KOPT-K1 (cell line): ENCODE data around the gene ADSS2.
A peak's percentile ranks its signal among the peaks of the same experiment; 100 is the strongest.
"Not testable (repeated sequence)": the region's sequence is repeated elsewhere in the genome, so short reads cannot be mapped to it uniquely, and the experiment has no call there.

ENCODE experiments used
- H3K27ac ChIP-seq: fragments of 200-600 bp; sonication (generic); 2 replicates; pipeline ENCODE4 v1.5.1; 2016; ENCODE audit warnings: antibody characterized with exemption, mild to moderate bottlenecking, low read depth, low read length; ENCODE audit not compliant: poor library complexity, severe bottlenecking
- H3K36me3 ChIP-seq: fragments of 200-600 bp; sonication (generic); 2 replicates; pipeline ENCODE4 v1.5.1; 2017; ENCODE audit warnings: antibody characterized with exemption, mild to moderate bottlenecking, low read length, moderate library complexity; ENCODE audit not compliant: insufficient read depth
- H3K9me3 ChIP-seq: fragments of 200-600 bp; sonication (generic); 2 replicates; pipeline ENCODE4 v1.5.1; 2017; ENCODE audit warnings: antibody characterized with exemption, low read length, mild to moderate bottlenecking; ENCODE audit not compliant: insufficient read depth, poor library complexity, severe bottlenecking

The ADSS2 gene

DNA sequence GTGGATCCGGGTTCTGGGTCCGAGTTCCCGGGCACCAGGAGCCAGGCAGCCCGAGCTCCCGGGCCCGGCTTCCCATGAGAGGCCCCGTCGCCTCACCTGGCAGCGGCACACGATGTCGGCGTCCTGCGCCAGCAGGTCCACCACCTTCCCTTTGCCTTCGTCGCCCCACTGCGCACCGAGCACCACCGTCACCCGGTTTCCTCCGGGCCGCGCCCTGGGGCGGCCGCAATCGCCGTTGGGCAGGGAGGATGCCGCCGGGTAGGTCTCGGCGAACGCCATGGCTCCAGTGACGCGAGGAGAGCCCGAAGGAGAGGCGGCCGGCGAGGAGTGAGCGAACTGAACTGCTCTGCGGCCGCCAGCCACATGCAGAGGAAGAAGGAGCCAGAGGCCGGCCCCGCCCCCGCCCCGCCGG, at the start of gene ADSS2:
Gene ADSS2, minus strand, starts transcription at position 371 of the 412 bp plus-strand sequence. Its CDS starts 92 bp downstream, at position 279.
- H3K27ac ChIP-seq, result peak within 1 kb of the TSS; percentile 96
- H3K36me3 ChIP-seq, result peaks cover 35% of the 10 kb centered on the region
- H3K9me3 ChIP-seq, result no peaks in the 10 kb centered on the region

DNA sequence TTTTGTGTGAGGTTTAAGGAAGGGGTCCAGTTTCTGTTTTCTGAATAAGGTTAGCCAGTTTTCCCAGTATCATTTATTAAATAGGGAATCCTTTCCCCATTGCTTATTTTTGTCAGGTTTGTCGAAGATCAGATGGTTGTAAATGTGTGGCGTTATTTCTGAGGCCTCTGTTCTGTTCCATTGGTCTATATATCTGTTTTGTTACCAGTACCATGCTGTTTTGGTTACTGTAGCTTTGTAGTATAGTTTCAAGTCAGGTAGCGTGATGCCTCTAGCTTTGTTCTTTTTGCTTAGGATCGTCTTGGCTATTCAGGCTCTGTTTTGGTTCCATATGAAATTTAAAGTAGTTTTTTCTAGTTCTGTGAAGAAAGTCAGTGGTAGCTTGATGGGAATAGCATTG, 48.8 kb upstream of the ADSS2 start:
- H3K9me3 ChIP-seq, H3K27ac ChIP-seq, H3K36me3 ChIP-seq: not testable (repeated sequence)

- not testable (repeated sequence) for H3K9me3 ChIP-seq, H3K27ac ChIP-seq, H3K36me3 ChIP-seq
Observed at GRCh38 chr1:244499484-244499883, 47.8 kb upstream of the ADSS2 start.

GRCh38 chr1:244497805-244498204, 46.1 kb upstream of the ADSS2 start:
- no peak overlapping the region for H3K27ac ChIP-seq
- no peaks in the 10 kb centered on the region for H3K9me3 ChIP-seq
- H3K36me3 ChIP-seq, result no peaks in the 10 kb centered on the region

- Histone ChIP-seq H3K9me3 (no peaks in the 10 kb centered on the region), H3K27ac (no peak overlapping the region), H3K36me3 (no peaks in the 10 kb centered on the region)
Observed at GRCh38 chr1:244496186-244496585, 44.5 kb upstream of the ADSS2 start.

- H3K9me3 ChIP-seq, result no peaks in the 10 kb centered on the region
- no peak overlapping the region for H3K27ac ChIP-seq
- H3K36me3 ChIP-seq, result no peaks in the 10 kb centered on the region
Observed at GRCh38 chr1:244494653-244495052, 42.9 kb upstream of the ADSS2 start.

DNA sequence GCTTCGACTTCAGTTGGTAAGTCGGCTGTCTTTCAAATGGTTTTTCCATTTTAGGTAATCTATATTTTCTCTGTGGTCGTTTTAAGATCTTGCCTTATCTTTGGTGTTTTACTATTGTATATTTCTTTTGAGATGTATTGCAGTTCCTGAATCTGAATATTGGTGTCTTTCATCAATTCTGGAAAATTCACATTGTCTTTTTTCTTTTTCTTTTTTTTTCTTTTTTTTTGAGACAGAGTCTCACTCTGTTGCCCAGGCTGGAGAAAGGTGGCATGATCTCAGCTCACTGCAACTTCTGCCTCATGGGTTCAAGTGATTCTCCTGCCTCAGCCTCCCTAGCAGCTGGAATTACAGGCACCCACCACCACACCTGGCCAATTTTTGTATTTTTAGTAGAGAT, 33.3 kb upstream of the ADSS2 start:
- H3K27ac ChIP-seq, H3K36me3 ChIP-seq, H3K9me3 ChIP-seq: not testable (repeated sequence)

- Histone ChIP-seq H3K36me3 (no peaks in the 10 kb centered on the region), H3K9me3 (peaks cover 3% of the 10 kb centered on the region), H3K27ac (no peak overlapping the region)
Observed at GRCh38 chr1:244473059-244473605, 21.4 kb upstream of the ADSS2 start.

DNA sequence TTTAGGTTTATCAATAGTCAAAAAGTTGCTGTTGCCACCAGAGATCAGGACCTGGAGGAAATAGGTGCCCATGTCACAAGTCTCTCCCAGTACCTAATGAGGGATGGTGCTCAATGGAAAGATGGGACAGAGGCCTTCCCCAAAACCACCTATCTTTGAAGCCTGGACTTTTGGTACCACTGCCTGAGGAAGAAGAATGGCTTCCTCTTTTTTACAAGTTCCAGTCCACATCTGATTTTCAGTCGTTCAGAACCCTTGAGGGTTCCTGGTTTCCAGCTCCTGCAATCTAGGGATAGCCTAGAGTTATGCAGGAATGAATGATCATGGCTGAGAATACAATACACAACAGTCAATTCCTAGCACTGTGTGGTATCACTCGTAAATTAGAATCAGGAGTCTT, 15.0 kb upstream of the ADSS2 start:
- Histone ChIP-seq H3K36me3 (no peaks in the 10 kb centered on the region), H3K9me3 (no peaks in the 10 kb centered on the region), H3K27ac (no peak overlapping the region)

- peaks cover 23% of the 10 kb centered on the region for H3K9me3 ChIP-seq
- peak within 1 kb of the TSS; percentile 80 for H3K27ac ChIP-seq
- peaks cover 7% of the 10 kb centered on the region; the same call in 1 of the 2 replicates for H3K36me3 ChIP-seq
Observed at GRCh38 chr1:244461245-244462071, 9.7 kb upstream of the ADSS2 start, which contains the start of gene CATSPERE. Gene CATSPERE (plus strand): TSS chr1:244461273. CDS start chr1:244461430, 157 bp downstream.

GRCh38 chr1:244460197-244460596, 8.5 kb upstream of the ADSS2 start:
- Histone ChIP-seq H3K9me3 (peaks cover 23% of the 10 kb centered on the region), H3K36me3 (peaks cover 7% of the 10 kb centered on the region; the same call in 1 of the 2 replicates), H3K27ac (no peak overlapping the region)

- H3K9me3 ChIP-seq, result peaks cover 23% of the 10 kb centered on the region
- H3K36me3 ChIP-seq, result peaks cover 7% of the 10 kb centered on the region; the same call in 1 of the 2 replicates
- no peak overlapping the region for H3K27ac ChIP-seq
Observed at GRCh38 chr1:244458781-244459180, 7.1 kb upstream of the ADSS2 start.

DNA sequence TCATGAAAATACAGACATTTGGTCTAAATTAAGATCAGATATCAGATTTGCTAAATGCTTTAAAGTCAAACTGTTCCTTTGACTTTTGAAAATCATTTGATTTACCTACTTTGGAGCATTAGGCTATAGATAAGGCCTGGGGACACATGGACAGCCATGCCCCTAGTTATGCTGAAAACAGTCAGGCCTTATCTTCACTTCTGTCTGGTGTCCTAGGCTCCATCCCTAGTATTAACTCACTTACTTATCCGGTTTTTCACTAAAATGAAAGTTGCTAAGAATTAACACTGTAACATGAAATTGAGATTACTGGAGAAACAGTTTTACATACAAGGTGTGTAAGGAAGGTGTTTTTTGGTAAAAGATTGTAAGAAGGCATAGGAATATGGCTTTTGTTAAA, 4.9 kb upstream of the ADSS2 start:
- Histone ChIP-seq H3K9me3 (peaks cover 23% of the 10 kb centered on the region), H3K27ac (no peak overlapping the region)

DNA sequence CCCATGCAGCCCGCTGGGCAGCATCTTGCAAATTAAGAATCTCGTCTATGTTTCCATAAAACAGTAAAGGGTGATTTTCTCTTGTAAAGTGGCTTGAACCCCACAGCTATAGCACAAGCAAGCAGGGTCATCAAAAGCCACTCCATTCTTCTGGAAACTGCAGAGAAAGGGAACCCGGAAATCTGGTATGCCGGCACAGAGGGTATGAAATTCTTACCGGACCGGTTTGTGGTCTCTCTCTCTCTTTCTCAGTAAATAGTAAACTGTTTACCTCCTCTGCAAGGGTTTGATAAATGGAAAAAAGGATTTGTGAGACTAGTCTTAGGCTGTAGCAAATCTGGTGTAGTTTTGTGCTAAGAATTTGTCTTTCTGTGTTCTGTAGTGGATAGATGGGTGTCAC, 2.7 kb upstream of the ADSS2 start:
- H3K9me3 ChIP-seq, result peaks cover 14% of the 10 kb centered on the region
- H3K36me3 ChIP-seq, result peaks cover 8% of the 10 kb centered on the region
- H3K27ac ChIP-seq, result no peak overlapping the region

More for the DNA sequence above, 4.9 kb upstream of the ADSS2 start:
- H3K36me3 ChIP-seq, result peaks cover 7% of the 10 kb centered on the region; the same call in 1 of the 2 replicates

DNA sequence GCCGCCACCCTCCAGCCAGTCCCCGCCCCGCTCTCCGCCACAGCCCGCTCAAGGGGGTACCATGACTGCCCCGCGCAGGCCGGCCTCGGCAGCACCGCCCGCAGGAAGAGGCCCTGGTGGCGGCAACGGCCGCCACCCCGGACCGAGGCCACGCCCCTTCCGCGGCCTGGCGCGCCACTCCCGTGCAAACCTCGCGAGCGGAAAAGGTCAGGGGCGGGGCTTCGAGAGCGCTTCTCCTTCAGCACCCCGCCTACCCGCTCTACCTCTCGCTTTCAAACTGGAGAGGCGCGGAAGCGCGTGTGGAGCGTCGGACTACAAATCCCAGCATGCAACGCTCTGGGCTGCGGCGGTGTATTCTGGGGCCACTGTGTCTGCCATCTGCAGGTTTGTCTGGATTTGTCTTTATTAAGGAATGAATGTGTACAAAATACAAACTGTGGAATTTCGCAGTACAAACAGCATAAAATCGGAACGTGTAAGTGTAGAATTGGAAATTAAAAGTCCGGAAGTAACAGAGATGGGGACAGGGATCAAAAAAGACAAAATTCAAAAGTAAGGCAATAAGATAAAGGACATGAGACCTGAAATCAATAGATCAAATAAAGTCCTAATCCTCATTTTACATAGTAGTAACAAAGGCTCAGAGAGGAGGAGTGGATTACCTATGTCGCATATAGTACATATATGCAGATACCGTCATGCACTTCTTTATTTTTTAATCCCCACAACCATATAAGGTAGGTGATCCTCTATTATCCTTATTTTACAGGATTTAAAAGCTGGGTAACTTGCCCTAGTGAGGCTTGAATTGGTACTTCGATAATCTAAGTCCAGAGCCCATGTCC, 464 bp upstream of the ADSS2 start:
- H3K9me3 ChIP-seq, result no peaks in the 10 kb centered on the region
- H3K27ac ChIP-seq, result peak overlapping the region; percentile 96
- peaks cover 31% of the 10 kb centered on the region for H3K36me3 ChIP-seq
